Measurements from ENCODE around the gene EFNA3. TPM values are rescaled to one million over a fixed set of nuclear protein-coding genes. Genes with fewer than 3 reads are reported as not detected.

EFNA3 gene
- total and polyA plus RNA-seq, 8 donors = 1.1 to 4.8 (median 3.6) TPM

DNA sequence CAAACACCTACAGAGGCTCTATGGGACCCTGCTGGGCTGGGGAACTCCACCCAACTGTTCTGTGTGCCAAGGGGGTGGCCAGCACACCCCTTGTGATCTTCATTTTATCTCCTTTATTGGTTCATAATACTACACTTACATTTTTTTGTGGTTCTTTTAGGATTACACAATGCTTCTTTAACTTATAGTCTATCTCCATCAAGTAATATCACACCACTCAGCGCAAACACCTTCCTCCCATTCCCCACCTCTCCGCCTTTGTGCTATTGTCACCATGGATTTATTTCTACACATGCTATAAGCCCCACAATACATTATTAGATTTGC lies 15.9 kb downstream of the EFNA3 start:
- H3K4me1 ChIP-seq = peaks cover 11 to 21% of the 10 kb centered on the region in 2 donors
- no peaks in the 10 kb centered on the region for H3K9me3 ChIP-seq
- H3K27me3 ChIP-seq = no peaks in the 10 kb centered on the region
- no peak overlapping the region for H3K27ac ChIP-seq
- peak; percentile 4 for ATAC-seq
- no peak for DNase-seq
- H3K4me3 ChIP-seq = no peak overlapping the region
- no peaks in the 10 kb centered on the region for H3K36me3 ChIP-seq
- intact Hi-C loops (cut with DNase I) = no loop called here
- TF ChIP-seq, protein P1, sequence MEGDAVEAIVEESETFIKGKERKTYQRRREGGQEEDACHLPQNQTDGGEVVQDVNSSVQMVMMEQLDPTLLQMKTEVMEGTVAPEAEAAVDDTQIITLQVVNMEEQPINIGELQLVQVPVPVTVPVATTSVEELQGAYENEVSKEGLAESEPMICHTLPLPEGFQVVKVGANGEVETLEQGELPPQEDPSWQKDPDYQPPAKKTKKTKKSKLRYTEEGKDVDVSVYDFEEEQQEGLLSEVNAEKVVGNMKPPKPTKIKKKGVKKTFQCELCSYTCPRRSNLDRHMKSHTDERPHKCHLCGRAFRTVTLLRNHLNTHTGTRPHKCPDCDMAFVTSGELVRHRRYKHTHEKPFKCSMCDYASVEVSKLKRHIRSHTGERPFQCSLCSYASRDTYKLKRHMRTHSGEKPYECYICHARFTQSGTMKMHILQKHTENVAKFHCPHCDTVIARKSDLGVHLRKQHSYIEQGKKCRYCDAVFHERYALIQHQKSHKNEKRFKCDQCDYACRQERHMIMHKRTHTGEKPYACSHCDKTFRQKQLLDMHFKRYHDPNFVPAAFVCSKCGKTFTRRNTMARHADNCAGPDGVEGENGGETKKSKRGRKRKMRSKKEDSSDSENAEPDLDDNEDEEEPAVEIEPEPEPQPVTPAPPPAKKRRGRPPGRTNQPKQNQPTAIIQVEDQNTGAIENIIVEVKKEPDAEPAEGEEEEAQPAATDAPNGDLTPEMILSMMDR (IDR thresholded peaks at IDR 0.05) = no peak

DNA sequence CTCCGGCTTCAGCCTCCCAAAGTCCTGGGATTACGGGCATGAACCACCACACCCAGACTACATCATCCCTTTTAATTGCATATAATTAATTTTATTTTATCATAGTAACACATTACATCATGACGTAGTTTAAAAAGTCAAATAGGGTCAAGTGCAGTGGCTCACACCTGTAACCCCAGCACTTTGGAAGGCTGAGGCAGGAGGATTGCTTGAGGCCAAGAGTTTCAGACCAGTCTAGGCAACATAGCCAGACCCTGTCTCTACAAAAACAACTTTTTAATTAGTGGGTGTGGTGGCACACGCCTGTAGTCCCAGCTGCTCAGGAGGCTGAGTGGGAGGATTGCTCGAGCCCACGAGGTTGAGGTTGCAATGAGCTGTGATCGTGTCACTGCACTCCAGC lies 20.7 kb downstream of the EFNA3 start:
- H3K9me3 ChIP-seq = no peaks in the 10 kb centered on the region
- no peak for ATAC-seq
- no peak for DNase-seq
- TF ChIP-seq, protein P1 (IDR thresholded peaks at IDR 0.05) = no peak
- intact Hi-C loops (cut with DNase I) = no loop called here
- H3K4me3 ChIP-seq = no peak overlapping the region
- no peaks in the 10 kb centered on the region for H3K27me3 ChIP-seq
- no peaks in the 10 kb centered on the region for H3K36me3 ChIP-seq
- H3K4me1 ChIP-seq = peaks cover 3 to 28% of the 10 kb centered on the region in 2 donors
- H3K27ac ChIP-seq = no peak overlapping the region

DNA sequence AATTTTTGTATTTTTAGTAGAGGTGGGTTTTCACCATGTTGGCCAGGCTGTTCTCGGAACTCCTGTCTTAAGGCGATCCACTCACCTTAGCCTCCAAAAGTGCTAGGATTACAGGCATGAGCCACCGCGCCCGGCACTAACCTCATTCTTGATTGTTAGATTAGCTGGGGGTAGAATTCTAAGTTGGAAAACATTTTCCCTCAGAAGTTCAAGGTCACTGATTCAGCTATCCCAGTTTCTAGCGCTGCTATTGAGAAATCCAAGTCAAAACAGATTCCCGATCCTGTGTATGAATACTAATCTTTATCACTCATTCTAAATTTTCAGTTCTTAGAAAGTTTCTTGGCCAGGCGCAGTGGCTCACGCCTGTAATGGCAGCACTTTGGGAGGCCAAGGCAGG lies 24.7 kb downstream of the EFNA3 start:
- TF ChIP-seq, protein P1 (IDR thresholded peaks at IDR 0.05) = no peak
- no peaks in the 10 kb centered on the region for H3K36me3 ChIP-seq
- no peaks in the 10 kb centered on the region for H3K27me3 ChIP-seq
- intact Hi-C loops (cut with DNase I) = no loop called here
- DNase-seq = peak in 1 of 4 donors; percentile 10
- no peak overlapping the region for H3K4me3 ChIP-seq
- no peaks in the 10 kb centered on the region for H3K9me3 ChIP-seq
- H3K4me1 ChIP-seq = peaks cover 0 to 27% of the 10 kb centered on the region in 2 donors
- no peak for ATAC-seq
- H3K27ac ChIP-seq = no peak overlapping the region

DNA sequence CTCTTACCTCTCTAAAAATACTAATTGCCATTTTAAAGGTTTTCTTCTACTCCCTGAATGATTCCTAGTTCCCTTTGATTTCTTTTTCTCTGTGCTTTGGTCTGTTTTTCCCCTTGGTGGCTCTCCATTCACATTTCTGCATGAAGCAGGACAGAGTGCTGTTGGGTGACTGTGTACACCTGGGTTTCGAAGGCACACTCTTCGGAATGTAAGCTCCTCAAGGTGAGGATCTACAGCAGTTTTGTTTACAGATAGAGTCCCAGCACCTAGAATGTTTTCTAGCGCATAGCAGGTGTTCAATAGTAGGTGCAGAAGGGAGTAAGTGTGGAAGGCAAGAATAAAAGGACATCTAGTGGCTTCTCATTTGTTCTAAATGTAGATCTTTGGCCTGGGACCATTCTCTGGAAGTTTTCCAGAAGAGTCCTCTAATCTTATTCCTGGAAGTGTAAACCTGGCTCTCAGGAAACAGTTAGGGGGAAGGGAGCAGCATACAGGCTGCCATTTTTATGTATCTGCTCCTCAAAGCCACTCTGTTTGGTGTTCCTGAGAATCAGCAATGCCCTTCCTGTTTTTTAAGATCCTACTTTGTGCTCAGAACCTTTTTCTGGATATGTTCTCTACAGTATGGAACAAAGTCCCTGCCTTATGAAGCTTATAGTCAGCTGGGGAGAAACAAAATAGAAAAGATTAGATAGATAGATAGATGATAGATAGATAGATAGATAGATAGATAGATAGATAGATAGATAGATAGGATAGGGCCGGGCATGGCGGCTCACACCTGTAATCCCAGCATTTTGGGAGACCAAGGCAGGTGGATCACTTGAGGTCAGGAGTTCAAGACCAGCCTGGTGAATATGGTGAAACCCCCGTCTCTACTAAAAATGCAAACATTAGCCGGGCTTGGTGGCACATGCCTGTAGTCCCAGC lies 26.2 kb downstream of the EFNA3 start:
- Histone ChIP-seq H3K9me3 (no peaks in the 10 kb centered on the region), H3K27ac (peak overlapping the region; percentile 36 to 51), H3K4me1 (peaks cover 0 to 27% of the 10 kb centered on the region in 2 donors), H3K27me3 (no peaks in the 10 kb centered on the region), H3K36me3 (no peaks in the 10 kb centered on the region), H3K4me3 (no peak overlapping the region)
- DNase-seq (peak in 1 of 4 donors; percentile 1), ATAC-seq (peak; percentile 64)
- intact Hi-C loops (cut with DNase I) = no loop called here
- TF ChIP-seq, protein P1 (IDR thresholded peaks at IDR 0.05) = no peak

DNA sequence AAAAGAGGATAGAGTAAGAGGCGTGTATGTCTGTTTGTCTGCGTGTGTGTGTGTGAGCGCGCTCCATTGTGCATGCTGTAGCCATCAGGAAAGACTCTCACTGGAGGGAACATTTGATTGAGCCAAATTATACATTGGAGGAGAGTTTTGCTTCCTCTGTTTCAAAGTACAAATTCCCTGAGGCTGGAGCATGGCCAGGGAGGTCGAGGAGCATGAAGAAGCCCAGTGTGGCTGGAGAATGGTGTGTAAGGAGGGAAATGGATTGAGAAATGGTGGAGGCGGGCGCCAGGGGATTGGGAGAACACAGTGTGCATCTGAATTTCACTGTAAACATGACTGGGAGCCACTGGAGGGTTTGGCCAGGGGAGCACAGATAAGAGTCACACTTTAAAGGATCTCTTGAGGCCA lies 27.0 kb downstream of the EFNA3 start:
- no peaks in the 10 kb centered on the region for H3K36me3 ChIP-seq
- ATAC-seq (peak; percentile 85), DNase-seq (peak in 2 of 4 donors; percentile 60 to 78)
- H3K27me3 ChIP-seq = no peaks in the 10 kb centered on the region
- H3K9me3 ChIP-seq = no peaks in the 10 kb centered on the region
- no peak overlapping the region for H3K4me3 ChIP-seq
- H3K4me1 ChIP-seq = peaks cover 0 to 27% of the 10 kb centered on the region in 2 donors
- H3K27ac ChIP-seq = peak overlapping the region; percentile 36 to 51
- intact Hi-C loops (cut with DNase I) = no loop called here
- TF ChIP-seq, protein P1 (IDR thresholded peaks at IDR 0.05) = no peak
